Measurements from ENCODE around the gene MED31. TPM values are rescaled to one million over a fixed set of nuclear protein-coding genes. Genes with fewer than 3 reads are reported as not detected.

Gene MED31
- total and polyA plus RNA-seq, 2 of the 4 experiments (the other 2 are of a cell fraction), result 5.6 to 11.6 TPM

DNA sequence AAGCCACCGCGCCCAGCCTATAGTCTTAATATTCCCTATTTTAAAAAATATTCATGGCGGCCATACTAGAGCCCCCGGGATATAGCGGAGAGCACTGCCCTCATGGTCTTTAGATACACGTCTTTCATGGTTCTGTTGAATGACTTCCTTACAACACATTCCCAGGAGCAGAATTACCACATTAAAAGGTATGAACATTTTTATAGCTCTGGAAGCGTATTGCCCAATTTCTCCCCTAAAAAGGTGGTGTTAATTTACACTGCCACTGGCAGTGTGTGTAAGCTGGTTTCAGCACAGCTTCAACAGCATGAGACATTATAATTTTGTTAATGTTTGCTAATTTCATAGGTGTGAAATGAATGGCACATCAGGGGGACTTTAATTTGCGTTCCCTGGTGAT, 19.2 kb upstream of the MED31 start:
- intact Hi-C loops (cut with micrococcal nuclease), result no loop called here
- no CpG with 5 or more reads among the region's 8 CpGs for WGBS, 2 experiments (ENCODE audit: extremely low coverage in 2 of 2, insufficient read length in 1 of 2)
- Histone ChIP-seq H4K91ac (ENCODE audit: insufficient read depth, low read depth, low read length) (no peak overlapping the region), H2AK5ac (ENCODE audit: low read depth, low read length) (no peak overlapping the region), H3K36me3 (ENCODE audit: control insufficient read depth, insufficient read depth, low read length) (no peaks in the 10 kb centered on the region), H3K9me3 (ENCODE audit: control insufficient read depth, insufficient read depth, low read length) (no peaks in the 10 kb centered on the region), H3K4me1 (ENCODE audit: control insufficient read depth, insufficient read depth, low read length) (no peaks in the 10 kb centered on the region), H3K9ac (ENCODE audit: low read depth, low read length) (no peak overlapping the region), H2BK5ac (ENCODE audit: low read depth, low read length, poor library complexity, severe bottlenecking) (no peak overlapping the region), H3K9me1 (ENCODE audit: insufficient read depth, low read length) (no peaks in the 10 kb centered on the region), H4K5ac (ENCODE audit: low read depth, low read length) (no peak overlapping the region), H2BK120ac (ENCODE audit: low read depth, low read length) (no peak overlapping the region), H2BK20ac (ENCODE audit: low read depth, low read length) (no peak overlapping the region), H4K20me1 (ENCODE audit: insufficient read depth, low read length) (no peaks in the 10 kb centered on the region), H3K14ac (replicated peaks; ENCODE audit: low read depth, low read length) (no peak overlapping the region), H3K18ac (ENCODE audit: low read depth, low read length) (no peak overlapping the region), H3K27me3 (ENCODE audit: control insufficient read depth, insufficient read depth, low read length) (peaks cover 23% of the 10 kb centered on the region), H2BK15ac (ENCODE audit: low read depth, low read length) (no peak overlapping the region), H3K79me1 (ENCODE audit: low read depth in 1 of 2, low read length in 2 of 2) (no peaks in the 10 kb centered on the region), H3K56ac (ENCODE audit: extremely low read depth, insufficient read depth, low read length) (no peak overlapping the region), H3K23ac (ENCODE audit: low read depth, low read length) (no peak overlapping the region), H3K27ac (ENCODE audit: insufficient read depth, low read length) (no peak overlapping the region), H3K4me3 (ENCODE audit: insufficient read depth, low read depth, low read length) (no peak overlapping the region), H2AK9ac (replicated peaks; ENCODE audit: low read depth, low read length, poor library complexity) (no peak overlapping the region), H3K4ac (ENCODE audit: low read depth, low read length) (no peak overlapping the region), H4K8ac (ENCODE audit: low read depth in 2 of 2, low read length in 2 of 2) (no peak overlapping the region), H3K4me2 (ENCODE audit: low read depth, low read length) (no peak overlapping the region), H2AFZ (replicated peaks; ENCODE audit: low read length, poor library complexity) (no peak overlapping the region)
- dilution Hi-C loops (cut with HindIII; ENCODE audit: low sequenced_read_pairs, unreplicated experiment), result no loop called here
- in situ Hi-C loops (cut with MboI; ENCODE audit: low sequenced_read_pairs), result no loop called here
- TF ChIP-seq MAFK (IDR thresholded peaks at IDR 0.05; ENCODE audit: low read depth, low read length) (no peak), MAZ (IDR thresholded peaks at IDR 0.05; ENCODE audit: borderline replicate concordance, low read depth, low read length) (no peak), NFE2L2 (IDR thresholded peaks at IDR 0.05; ENCODE audit: low read depth, low read length) (no peak), FOS (IDR thresholded peaks at IDR 0.05; ENCODE audit: low read depth, low read length) (no peak), SMC3 (IDR thresholded peaks at IDR 0.05; ENCODE audit: low read depth, low read length) (no peak), MXI1 (IDR thresholded peaks at IDR 0.05; ENCODE audit: borderline replicate concordance, low read depth, low read length) (no peak), POLR2A (IDR thresholded peaks at IDR 0.05; ENCODE audit: low read depth, low read length) (no peak), RCOR1 (IDR thresholded peaks at IDR 0.05; ENCODE audit: insufficient replicate concordance, low read length) (no peak), CHD1 (IDR thresholded peaks at IDR 0.05; ENCODE audit: low read depth, low read length) (no peak), RFX5 (IDR thresholded peaks at IDR 0.05; ENCODE audit: low read depth, low read length) (no peak), CEBPB (IDR thresholded peaks at IDR 0.05; ENCODE audit: low read depth, low read length) (no peak)
- TF ChIP-seq, protein P1, sequence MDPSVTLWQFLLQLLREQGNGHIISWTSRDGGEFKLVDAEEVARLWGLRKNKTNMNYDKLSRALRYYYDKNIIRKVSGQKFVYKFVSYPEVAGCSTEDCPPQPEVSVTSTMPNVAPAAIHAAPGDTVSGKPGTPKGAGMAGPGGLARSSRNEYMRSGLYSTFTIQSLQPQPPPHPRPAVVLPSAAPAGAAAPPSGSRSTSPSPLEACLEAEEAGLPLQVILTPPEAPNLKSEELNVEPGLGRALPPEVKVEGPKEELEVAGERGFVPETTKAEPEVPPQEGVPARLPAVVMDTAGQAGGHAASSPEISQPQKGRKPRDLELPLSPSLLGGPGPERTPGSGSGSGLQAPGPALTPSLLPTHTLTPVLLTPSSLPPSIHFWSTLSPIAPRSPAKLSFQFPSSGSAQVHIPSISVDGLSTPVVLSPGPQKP (IDR thresholded peaks at IDR 0.05; ENCODE audit: borderline replicate concordance, low read depth, low read length), result no peak
- TF ChIP-seq, protein P2, sequence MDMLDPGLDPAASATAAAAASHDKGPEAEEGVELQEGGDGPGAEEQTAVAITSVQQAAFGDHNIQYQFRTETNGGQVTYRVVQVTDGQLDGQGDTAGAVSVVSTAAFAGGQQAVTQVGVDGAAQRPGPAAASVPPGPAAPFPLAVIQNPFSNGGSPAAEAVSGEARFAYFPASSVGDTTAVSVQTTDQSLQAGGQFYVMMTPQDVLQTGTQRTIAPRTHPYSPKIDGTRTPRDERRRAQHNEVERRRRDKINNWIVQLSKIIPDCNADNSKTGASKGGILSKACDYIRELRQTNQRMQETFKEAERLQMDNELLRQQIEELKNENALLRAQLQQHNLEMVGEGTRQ (IDR thresholded peaks at IDR 0.05; ENCODE audit: low read depth, low read length), result no peak
- CTCF ChIA-PET, result no interaction called here
- BruUV-seq (replicated peaks), result no TSS peak
- POLR2A ChIA-PET (ENCODE audit: unreplicated experiment), result no interaction called here
- DNase-seq, result no peak
- ATAC-seq (ENCODE audit: low read depth), result no peak
